Activated CD4-positive, alpha-beta T cell treated with anti-CD3 and anti-CD28 coated beads for 4 hours (primary cell): ENCODE data around the gene AGBL3.
"Not testable (repeated sequence)": the region's sequence is repeated elsewhere in the genome, so short reads cannot be mapped to it uniquely, and the experiment has no call there.

Experiments
- DNase-seq, 2 donors: peaks; one replicate each; pipeline ENCODE4 v3.0.0-alpha.2; 2020

Gene AGBL3

DNA sequence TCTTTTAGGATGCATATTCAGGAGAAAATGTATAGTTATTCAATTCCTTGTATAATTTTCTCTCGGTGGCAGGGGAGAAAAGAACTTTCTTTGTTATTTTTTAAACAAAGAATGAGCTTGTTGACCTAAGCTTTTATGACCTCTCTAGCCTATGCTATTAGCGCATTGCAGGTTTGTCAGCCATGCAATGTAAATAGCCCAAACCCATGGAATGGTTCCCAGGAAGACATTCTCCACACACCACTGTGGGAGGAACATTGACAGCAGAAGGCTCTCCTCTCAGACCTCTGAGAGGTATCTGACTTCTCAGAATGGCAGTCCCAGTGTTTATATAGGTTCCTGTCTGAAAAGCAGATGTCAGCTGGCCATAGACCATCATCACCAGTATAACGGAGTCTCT lies 19.6 kb upstream of the AGBL3 start:
- no peak for DNase-seq

DNA sequence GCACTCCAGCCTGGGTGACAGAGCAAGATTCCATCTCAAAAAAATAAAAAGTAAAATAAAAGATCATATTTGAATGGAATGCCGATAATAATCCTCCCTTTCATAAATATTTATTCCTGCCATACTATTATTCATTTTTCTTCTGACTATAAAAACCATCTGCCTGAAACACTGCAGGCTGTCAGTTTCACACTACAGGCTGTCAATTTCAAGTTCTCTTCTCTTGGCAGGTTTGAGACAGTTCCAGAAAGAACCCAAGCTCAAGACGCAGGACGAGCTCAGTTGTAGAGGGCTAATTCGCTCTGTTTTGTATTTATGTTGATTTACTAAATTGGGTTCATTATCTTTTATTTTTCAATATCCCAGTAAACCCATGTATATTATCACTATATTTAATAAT lies 18.2 kb upstream of the AGBL3 start:
- DNase-seq: no peak

DNA sequence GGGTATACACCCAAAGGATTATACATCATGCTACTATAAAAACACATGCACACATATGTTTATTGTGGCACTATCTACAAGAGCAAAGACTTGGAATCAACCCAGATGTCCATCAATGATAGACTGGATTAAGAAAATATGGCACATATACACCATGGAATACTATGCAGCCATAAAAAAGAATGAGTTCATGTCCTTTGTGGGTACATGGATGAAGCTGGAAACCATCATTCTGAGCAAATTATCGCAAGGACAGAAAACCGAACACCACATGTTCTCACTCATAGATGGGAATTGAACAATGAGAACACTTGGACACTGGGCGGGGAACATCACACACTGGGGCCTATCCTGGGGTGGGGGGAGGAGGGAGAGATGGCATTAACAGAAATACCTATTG lies 4.7 kb upstream of the AGBL3 start:
- DNase-seq: not testable (repeated sequence)

DNA sequence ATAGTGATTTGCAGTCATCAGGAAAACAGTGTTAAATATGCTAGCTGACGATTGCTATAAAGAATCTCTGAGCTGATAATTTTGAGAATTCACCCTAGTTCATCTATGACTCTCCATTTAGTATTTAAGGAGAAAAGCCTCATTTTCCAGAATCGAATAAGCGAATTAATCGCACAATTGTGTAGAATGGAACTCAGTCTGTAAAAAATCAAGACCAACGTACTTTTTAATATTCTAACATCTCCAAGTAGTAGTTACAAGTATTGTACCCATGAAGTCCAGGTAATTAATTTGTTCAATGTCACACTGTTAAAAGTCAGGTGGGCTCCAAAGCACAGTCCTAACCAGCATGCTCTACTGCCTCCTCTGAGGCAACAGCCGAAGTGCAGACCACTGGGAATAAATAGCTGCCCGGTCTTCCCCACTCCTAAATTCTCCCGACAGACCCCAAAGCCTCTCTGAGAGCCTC lies 380 bp upstream of the AGBL3 start:
- no peak for DNase-seq

DNA sequence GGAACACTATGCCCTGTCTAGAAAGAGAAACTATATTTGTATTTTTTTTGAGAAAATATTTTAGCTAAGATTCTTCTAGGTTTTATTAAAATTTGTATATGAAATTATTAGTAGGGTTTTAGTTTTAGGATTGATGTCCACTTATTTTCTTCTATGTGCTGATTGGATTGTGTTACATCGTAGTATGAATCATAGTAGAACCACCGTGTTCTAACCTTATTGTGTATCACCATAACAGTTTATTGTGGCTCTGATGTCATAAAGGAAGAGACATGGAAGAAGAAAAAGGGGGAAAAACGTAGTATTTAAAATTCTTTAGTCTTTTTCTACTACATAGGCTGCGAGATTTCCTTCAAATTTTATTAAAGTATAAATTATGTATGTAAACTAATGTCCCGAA lies 1.9 kb downstream of the AGBL3 start:
- no peak for DNase-seq

DNA sequence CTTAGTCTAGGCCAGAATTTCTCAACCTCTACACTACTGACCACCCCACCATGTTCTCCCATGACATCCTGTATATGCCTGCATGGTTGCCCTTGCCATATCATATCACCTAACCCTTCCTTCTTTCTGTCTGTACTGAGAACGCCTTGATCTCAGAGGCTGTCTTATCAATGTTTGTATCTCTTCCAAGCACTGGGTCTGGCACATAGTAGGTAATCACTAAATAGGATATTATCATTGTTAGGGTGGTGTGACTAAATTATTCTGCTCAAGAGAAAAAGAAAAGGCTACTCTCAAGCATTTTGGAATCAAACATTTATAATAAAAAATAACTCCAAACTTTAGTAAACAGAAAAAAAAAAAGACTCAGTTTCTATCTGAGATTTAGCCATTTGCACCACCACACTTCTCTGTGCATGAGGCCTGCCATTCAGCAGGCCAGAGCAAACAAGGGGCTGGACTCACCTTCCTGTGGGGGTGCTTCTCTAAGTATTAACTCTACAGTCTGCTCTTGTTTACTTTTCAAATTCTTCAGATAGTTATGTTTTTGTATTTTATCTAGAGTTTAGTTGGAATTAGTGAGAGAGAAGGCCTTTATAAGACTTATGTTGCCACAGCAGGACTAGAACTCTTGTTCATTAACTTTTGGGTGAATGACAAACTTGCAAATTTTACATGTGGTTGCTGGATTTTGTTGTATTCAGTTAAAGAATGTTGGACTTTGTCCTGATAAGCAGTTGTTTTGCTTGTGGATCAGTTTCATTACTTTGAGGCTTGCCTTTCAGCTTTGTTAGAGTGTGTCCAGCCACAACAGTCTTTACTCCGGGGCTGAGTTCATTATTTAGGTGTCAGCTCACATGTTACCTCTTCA lies 5.4 kb downstream of the AGBL3 start:
- DNase-seq: no peak

DNA sequence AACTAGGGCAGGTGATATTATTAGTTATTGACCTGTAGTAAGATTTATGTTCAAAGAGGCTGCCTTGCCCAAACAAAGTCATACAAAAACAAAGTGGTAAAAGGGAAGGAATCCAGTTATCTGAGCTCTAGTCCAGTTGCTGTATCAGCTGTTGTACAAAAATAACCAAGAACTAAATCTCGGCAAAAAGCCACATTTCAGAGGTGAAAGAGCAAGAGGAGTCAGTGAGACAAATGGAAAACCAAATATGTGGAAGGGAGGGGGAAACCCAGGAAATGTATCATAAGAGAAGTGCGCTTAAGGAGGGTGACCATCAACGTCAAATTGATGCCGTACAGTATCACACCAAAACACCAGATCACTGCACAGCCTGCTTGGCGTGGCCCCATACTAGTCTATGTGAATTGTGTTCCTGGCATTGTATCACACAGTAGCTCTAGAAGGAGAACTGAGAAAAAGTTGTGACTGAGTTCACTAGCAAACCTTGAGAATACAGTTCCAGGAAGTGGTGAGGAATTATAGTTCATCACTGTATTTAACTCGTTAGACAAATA lies 6.4 kb downstream of the AGBL3 start:
- no peak for DNase-seq

DNA sequence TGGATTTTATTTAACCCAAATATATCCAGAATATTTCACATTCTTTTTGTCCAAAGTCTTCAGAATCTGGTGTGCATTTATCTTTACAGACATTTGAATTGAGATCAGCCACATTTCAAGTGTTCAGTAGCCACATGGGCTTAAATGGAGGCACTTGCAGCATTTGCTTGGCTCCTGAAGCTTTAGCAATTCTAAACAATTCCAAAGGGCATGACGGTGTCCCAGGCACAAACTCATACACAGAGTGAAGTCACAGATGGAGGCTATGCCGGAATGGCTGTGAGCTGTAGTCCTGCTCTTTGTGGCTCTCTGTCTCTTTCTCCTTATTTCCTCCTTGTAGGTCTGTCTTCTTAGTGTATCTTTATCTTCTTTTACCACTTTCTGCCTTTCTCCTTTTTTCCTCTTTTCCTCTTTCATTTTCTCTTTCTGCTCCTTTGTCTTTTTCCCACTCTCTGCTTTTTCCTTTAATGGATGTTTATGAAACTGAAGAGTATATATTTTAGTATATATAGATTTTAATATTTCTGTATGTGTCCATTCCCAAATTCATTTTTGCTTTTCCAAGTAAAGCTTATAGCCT lies 7.7 kb downstream of the AGBL3 start:
- no peak for DNase-seq

DNA sequence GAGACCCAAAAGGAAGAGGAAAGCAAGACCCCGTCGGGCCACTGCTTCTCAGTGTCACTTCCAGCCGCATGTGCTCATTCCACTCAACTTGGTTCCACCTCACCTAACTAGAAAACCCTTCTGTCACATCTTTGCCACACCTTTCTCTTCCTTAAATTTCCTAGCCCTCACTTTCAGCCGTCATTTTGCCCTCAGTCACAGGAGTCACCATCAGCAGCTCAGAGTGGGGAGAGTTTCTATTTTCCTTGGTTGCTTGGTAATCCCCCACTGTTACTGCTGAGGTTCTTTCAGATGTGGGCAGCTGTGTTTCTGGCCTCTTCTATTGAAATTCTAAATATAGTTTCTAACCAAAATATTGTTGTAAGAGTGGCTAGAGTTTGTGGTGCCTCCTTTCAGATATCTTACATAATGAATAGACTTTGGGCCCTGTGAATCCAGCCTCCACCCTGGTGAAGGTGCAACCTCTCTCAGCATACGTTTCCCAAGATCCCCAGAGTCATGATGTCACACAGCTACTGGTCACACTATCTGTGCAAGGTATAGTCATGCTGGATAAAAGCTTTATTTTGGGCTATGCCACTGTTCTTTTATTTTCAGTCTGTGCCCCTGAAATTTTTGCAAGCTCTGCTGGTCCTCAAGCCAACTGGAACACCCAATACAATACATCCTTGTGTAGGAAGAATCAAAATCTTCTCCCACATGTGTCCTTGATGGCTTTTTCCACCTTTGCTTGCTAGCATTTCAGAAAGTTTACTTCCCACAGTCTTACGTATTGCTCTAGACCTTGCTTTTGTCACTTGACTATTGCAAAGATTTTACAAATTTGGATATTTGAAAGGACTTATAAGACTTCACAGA lies 9.2 kb downstream of the AGBL3 start:
- no peak for DNase-seq

DNA sequence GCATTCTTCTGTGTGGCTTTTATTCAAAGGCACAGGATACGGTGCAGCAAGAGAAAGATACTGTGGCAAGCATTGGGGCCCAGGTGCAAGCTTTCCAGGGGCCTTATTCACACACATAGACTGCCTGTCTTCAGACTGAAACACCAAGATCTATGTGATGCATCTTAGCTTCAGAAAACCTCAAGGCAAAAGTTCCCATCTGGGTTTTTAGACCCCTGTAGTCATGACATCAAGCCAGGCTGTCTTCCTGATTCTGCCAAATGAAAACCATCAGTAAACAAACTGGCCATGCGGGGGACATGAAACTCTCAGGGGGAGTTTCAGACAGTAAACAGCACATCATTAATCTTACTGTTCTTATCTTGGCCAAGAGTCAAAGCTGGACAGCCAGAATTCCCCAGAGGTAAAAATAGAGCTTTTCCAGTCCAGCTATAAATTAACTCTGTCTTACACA lies 9.8 kb downstream of the AGBL3 start:
- no peak for DNase-seq

DNA sequence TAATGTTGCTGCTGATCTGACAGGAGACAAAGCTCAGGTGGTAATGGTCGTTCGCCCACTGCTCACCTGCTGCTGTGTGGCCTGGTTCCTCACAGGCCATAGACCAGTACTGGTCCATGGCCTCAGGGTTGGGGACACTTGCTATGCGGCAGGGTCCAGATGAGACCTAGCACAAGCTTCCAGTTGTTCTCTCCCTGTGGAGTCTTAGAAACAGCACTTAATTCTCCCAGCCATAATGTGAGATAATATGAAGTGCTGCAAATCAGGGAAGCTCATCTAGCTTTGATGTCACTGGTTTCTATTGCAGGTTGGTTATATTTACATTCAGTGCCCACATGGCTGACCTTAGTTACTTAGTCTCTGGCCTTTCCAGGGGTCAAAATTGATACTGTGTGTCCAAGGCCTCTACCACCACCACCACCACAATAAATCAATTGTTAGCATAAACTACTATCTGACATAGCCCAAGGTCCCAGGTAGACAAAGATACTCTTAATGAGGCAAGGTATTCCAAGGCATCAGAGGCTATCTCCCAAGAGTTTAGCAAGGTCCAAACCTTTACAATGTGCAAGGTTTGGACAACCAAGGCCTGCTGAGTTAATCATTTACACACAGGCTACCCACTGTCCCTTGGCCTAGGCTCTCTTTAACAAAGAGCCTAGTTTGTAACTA lies 11.0 kb downstream of the AGBL3 start:
- no peak for DNase-seq

DNA sequence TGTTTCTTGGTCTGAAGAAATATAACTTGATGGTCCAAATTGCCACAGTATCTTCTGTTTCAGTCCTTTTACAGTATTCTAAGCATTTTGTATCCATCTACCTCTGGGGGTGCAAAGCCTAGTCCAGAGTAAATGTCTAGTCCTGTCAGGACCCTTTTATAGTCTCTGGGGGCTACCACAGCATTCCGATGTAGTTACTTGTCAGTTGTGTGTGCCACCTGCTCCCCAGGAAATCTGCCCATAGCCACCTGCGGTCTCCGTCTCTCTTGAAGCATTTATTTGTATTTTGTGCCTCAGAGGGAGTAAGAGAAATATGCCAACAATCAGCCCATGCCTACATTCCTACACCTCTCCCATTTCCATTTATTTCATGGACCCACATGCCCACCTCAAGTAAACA lies 12.8 kb downstream of the AGBL3 start:
- no peak for DNase-seq

DNA sequence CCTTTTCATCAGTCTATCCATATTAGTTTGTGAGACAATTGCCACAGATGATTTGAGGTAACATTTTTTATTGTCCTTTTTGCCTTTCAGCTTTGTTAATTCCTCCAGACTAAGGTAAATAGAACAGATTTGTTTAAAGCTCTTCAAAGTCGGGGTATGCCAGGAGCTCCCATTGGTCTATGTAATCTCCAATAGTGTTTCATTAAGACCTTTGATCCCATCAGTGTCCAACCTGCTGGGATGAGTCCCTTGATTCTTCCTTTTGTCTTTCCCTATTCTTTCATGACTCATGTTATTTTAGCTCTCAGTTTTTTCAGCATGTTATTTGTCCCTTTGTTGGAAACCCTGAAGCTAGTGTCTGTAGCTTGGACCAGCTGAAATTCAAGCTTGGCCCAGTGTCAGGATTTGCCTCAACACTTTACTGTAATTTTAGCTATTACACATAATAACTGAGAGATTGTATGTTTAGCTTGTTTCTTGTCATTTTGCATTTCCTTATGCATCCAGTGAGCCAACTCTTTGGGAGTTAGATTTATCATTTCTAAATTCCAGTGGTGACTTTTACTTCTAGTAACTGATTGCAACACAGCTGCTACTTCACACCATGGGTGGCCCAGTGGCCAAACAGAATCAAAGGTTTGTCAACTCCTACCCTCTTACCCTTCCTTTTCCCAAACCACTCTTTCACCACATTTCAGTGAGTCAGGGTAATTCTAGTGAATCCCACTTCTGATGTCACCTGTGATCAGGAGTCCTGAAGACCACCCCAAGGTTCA lies 15.3 kb downstream of the AGBL3 start:
- no peak for DNase-seq

DNA sequence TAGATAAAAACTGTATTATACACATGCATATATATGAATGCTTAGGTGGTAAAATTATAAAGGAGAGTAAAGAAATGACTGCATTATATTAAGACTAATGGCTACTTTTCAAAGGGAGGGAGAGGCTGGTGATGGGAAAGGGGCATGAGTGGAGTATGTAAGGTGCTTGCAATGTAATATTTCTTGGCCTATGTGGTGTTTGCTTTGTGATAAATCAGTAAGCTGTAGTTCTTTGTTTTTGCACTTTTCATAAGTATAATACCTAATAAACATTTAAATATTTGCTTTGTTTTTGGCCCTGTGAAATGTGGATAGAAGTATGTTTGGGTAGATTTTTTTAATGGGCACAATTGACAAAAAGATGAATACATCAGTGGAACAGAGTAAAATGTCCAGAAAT lies 25.9 kb downstream of the AGBL3 start:
- DNase-seq: no peak

DNA sequence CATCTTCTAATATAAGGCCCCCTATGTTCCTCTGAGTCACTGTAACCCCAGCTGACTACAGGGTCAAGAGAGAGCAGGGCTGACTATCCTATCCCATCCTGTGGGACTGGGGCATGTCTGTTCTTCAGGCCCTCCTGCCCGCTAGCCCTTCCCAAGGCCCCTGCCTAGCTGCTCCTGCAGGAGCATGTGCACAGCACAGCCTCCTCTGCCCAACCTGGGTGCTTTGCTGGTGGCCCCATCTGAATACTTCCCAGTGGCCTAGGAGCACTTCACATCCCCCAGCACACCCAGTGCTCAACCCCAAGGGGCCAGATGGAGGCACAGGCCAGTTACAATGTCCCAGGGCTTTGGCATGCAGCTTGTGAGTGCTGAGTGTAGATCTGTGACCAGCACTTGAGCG lies 37.3 kb downstream of the AGBL3 start:
- no peak for DNase-seq

DNA sequence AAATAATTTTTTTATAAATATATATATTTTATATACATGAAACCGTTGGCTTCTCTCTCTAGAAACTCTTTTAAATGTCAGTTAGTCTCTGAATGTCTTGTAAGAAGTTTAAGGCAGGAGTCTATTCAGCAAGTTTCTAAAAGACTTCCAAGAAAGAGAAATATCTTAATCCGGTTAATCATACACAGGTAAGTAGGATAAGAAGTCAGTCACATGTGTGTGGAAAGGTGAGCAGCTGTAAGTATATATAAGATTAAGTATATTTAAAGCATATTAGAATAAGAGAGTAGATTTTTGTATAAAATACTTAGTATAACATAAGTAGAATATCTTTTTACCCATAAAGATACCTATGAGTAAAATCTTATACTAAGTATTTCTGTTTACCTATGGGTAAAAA lies 48.9 kb downstream of the AGBL3 start:
- no peak for DNase-seq

DNA sequence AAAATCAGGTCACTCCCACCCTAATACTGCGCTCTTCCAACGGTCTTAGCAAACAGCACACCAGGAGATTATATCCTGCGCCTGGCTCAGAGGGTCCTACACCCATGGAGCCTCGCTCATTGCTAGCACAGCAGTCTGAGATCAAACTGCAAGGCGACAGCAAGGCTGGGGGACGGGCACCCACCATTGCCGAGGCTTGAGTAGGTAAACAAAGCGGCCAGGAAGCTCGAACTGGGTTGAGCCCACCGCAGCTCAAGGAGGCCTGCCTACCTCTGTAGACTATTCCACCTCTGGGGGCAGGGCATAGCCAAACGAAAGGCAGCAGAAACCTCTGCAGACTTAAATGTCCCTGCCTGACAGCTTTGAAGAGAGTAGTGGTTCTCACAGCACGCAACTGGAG lies 80.7 kb downstream of the AGBL3 start:
- DNase-seq: not testable (repeated sequence)

DNA sequence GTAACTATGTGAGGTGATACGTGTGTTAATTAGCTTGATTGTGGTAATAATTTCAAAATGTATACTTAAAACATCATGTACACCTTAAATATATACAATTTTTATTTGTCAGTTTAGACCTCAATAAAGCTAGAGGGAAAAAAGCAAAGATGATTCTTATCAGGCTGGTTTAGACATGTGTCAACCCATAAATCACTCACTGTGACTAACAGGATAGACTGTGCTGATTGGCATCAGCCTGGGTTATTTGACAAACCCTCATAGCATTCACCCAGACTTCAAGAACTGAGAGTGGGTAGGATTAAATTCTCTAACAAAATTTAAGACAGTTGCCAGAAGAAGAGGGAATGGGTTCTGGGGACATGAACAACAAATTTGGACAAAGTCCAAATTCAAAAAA lies 87.8 kb downstream of the AGBL3 start:
- DNase-seq: no peak

DNA sequence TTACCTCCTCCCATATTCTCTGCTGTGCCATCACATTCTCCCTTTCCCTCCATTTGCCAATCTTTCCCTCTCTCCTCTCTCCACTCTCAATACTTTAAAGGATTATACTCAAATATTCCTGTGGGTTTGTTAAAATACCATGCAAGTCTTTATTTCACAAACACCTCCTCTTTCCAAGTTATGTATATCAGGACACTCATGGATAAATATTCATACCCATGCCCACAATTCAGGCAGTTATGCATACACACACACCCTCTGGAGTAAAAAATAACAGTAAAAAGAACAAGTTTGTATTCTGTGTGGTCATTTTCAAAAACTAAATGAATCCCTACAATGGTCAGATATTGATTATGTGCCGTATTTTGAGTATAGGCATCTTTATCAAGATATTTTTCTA lies 88.2 kb downstream of the AGBL3 start:
- DNase-seq: no peak

DNA sequence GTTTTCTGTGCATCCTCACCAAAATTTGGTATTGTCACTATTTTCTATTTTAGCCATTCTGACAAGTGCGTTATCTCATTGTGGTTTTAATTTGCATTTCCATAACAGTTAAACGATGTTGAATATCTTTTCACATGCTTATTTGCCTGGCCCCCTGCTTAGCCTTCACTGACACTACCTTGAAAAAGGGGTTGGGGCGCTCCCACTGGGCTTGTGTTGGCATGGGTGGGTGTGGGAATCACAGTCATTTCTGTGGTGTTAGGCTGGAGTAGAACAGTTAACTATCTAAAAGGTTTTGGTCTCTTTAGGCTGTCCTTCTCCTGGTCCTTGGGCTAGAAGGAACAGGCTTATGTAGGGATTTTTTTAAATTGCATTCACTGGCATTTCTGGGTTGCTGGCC lies 89.4 kb downstream of the AGBL3 start:
- DNase-seq: no peak

DNA sequence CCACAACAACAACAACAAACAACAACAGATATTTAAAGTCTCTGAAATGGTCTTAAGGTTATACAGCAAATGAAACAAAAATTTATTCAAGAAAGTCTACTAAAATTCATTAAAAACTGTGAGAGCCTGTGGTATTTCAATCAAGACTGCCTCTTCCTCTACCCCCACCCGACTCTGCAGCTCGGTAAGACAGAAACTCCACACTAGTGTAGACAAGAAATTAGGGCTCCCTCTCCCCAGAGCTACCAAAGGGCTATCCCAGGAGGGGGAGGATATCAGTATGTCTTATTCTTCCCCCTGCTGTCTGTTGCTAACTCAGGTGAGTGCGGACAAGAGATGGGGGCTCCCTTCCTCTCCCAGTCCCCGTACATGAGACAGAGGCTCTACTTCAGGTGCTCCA lies 90.6 kb downstream of the AGBL3 start:
- no peak for DNase-seq

DNA sequence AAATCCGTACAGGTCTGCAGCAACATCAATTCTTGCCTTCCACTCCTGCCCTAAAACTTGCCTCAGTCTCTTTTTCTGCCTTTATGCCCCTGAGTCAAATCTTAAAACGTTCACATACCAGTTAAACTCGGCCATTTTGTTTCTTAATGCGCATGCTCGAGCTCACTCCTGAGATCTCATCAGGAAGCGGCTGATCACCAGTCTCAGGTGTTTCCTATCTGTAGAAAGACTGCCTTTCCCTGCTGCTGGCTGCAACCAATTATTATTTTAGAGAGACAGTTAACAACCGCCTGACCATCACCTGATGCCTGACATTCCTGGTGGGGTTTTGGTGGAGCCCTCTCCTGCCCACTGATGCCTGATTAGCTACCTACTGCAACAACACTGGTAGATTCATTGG lies 91.3 kb downstream of the AGBL3 start:
- no peak for DNase-seq
